ENCODE measurements around the gene PNMA8C.

DNA sequence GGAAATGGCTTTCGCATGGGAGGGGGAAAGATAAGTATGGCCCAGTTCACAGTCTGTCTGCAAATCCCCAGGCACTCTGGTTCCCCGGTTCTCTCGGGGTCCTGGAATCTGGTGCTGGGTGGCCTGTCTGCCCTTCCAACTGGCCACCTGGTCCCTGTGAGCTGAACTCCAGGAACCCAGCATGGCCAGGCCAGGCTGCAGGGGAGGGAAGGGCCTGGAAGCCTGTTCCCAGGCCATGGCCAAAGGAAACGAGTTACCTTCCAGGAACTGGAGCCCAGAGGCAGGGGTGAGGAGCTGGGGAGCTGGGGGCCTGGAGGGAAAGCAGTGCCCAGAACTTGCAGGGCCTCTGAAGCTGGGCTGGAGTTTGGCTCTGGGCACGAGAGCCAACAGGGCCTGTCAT lies 19.1 kb upstream of the PNMA8C start:
- TF ChIP-seq, protein P1, sequence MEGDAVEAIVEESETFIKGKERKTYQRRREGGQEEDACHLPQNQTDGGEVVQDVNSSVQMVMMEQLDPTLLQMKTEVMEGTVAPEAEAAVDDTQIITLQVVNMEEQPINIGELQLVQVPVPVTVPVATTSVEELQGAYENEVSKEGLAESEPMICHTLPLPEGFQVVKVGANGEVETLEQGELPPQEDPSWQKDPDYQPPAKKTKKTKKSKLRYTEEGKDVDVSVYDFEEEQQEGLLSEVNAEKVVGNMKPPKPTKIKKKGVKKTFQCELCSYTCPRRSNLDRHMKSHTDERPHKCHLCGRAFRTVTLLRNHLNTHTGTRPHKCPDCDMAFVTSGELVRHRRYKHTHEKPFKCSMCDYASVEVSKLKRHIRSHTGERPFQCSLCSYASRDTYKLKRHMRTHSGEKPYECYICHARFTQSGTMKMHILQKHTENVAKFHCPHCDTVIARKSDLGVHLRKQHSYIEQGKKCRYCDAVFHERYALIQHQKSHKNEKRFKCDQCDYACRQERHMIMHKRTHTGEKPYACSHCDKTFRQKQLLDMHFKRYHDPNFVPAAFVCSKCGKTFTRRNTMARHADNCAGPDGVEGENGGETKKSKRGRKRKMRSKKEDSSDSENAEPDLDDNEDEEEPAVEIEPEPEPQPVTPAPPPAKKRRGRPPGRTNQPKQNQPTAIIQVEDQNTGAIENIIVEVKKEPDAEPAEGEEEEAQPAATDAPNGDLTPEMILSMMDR (conservative IDR thresholded peaks at IDR 0.05): no peak
- no peak for TF ChIP-seq ZFX (IDR thresholded peaks at IDR 0.05)
